Nephron (organoid): ENCODE measurements around the gene MED27.
"Not testable (repeated sequence)": the region's sequence is repeated elsewhere in the genome, so short reads cannot be mapped to it uniquely, and the experiment has no call there.

Experiments used
- H3K27ac Mint-ChIP-seq, 3 experiments: 2 replicates each; pipeline ENCODE4 v1.8.0; 2020; ENCODE audit warnings: mixed read lengths in 3 of 3, mild to moderate bottlenecking in 2 of 3, moderate library complexity in 1 of 3
- H3K27me3 Mint-ChIP-seq: 2 replicates; pipeline ENCODE4 v1.8.0; 2021; ENCODE audit warnings: low read depth, mild to moderate bottlenecking, moderate library complexity, mixed read lengths
- H3K36me3 Mint-ChIP-seq: 2 replicates; pipeline ENCODE4 v1.8.0; 2020; ENCODE audit warnings: low read depth, mixed read lengths
- H3K4me1 Mint-ChIP-seq: 2 replicates; pipeline ENCODE4 v1.8.0; 2020; ENCODE audit warnings: mixed read lengths
- H3K4me3 Mint-ChIP-seq, 3 experiments: 2 replicates each; pipeline ENCODE4 v1.8.0; 2020; ENCODE audit warnings: mild to moderate bottlenecking in 3 of 3, mixed read lengths in 3 of 3, moderate library complexity in 2 of 3
- H3K9me3 Mint-ChIP-seq: 2 replicates; pipeline ENCODE4 v1.8.0; 2020; ENCODE audit warnings: mixed read lengths
- CTCF ChIP-seq, 3 experiments: fragments of 200-600 bp; sonication (generic); IDR thresholded peaks; one replicate each; pipeline ENCODE4 v1.5.0; 2021; ENCODE audit warnings: antibody characterized with exemption in 3 of 3; ENCODE audit not compliant: unreplicated experiment in 3 of 3

The MED27 gene

DNA sequence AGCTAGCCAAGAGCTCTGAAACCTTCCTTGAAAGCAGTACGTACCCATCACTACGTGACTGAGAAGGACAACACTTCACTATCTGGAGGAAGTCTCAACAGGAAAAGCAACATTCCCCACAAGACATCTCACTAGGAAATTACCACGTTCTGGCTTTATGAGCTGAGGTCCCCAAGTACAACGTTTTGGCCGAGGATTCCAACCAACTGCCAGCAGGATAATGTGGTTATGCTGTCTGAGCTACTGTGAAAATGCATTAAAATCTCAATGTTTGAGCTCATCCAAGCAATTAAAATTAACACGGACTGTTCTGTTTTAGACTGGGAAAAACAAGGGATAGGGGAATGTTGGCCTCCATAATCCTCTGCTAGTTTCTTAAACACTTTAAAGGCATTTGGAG, 16.4 kb downstream of the MED27 start:
- Mint-ChIP-seq H3K9me3 (no peaks in the 10 kb centered on the region), H3K4me1 (peaks cover 19% of the 10 kb centered on the region), H3K4me3 (no peak overlapping the region), H3K27ac (no peak overlapping the region), H3K27me3 (no peaks in the 10 kb centered on the region), H3K36me3 (peaks cover 33% of the 10 kb centered on the region)
- TF ChIP-seq CTCF (IDR thresholded peaks at IDR 0.05; ENCODE audit: unreplicated experiment in 3 of 3): no peak

DNA sequence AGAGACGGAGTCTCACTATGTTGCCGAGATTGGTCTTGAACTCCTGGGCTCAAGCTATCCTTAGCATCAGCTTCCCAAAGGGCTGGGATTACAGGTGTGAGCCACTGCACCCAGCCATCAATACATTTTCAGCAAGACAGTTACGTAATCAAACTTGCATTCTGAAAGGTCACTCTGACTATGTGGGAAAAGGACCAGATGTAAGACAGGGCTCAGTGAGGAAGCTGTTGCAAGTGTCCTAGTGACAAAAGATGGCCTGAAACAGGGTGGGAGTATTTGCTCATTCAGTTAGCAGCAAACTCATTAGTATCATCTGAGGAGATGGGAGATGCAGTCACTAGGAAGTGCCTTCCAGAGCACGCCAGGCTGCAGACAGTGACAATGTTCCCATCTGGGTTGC, 16.9 kb downstream of the MED27 start:
- H3K27me3 Mint-ChIP-seq: no peaks in the 10 kb centered on the region
- peaks cover 34% of the 10 kb centered on the region for H3K36me3 Mint-ChIP-seq
- no peak for TF ChIP-seq CTCF (IDR thresholded peaks at IDR 0.05; ENCODE audit: unreplicated experiment in 3 of 3)
- H3K4me3 Mint-ChIP-seq: no peak overlapping the region
- H3K4me1 Mint-ChIP-seq: peaks cover 16% of the 10 kb centered on the region
- H3K9me3 Mint-ChIP-seq: no peaks in the 10 kb centered on the region
- no peak overlapping the region for H3K27ac Mint-ChIP-seq

- H3K4me3 Mint-ChIP-seq: no peak overlapping the region
- no peak for TF ChIP-seq CTCF (IDR thresholded peaks at IDR 0.05; ENCODE audit: unreplicated experiment in 3 of 3)
- peaks cover 12% of the 10 kb centered on the region for H3K4me1 Mint-ChIP-seq
- H3K36me3 Mint-ChIP-seq: peaks cover 30% of the 10 kb centered on the region
- H3K9me3 Mint-ChIP-seq: no peaks in the 10 kb centered on the region
- no peaks in the 10 kb centered on the region for H3K27me3 Mint-ChIP-seq
- H3K27ac Mint-ChIP-seq: no peak overlapping the region
Measured at GRCh38 chr9:132061526-132061925, 18.1 kb downstream of the MED27 start.

DNA sequence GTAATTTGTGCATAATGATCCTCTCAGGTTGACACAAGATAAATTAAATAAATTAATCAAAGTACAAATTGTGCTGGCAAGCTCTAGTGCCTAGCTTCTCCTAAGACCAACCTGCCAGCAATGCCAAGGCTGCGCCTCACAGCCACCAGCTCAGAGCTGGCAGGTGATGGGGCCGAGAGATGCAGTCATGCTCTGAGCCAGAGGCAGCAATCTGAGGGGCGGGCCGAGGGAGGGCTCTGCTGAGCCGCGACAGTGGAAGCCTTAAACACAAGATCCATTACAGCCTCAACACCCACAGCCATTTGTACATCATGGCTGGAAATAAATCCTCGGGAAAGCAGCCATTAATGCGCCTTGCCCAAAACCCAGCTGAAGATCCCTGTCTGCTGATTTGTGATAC, 20.3 kb downstream of the MED27 start:
- no peak overlapping the region for H3K27ac Mint-ChIP-seq
- no peak overlapping the region for H3K4me3 Mint-ChIP-seq
- no peaks in the 10 kb centered on the region for H3K9me3 Mint-ChIP-seq
- peaks cover 26% of the 10 kb centered on the region for H3K36me3 Mint-ChIP-seq
- peaks cover 14% of the 10 kb centered on the region for H3K4me1 Mint-ChIP-seq
- no peaks in the 10 kb centered on the region for H3K27me3 Mint-ChIP-seq
- TF ChIP-seq CTCF (IDR thresholded peaks at IDR 0.05; ENCODE audit: unreplicated experiment in 3 of 3): no peak

DNA sequence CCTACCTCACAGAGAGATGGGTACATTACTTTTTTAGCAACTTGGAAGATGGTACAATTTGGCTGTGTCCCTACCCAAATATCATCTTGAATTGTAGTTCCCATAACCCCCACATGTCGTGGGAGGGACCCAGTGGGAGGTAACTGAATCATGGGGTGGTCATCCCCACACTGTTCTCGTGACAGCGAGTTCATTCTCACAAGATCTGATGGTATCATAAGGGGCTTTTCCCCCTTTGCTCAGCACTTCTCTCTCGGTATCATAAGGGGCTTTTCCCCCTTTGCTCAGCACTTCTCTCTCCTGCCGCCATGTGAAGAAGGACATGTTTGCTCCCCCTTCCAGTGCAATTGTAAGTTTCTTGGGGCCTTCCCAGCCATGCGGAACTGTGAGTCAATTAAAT, 21.4 kb downstream of the MED27 start:
- not testable (repeated sequence) for H3K9me3 Mint-ChIP-seq, H3K4me3 Mint-ChIP-seq

GRCh38 chr9:132056717-132057560, 22.7 kb downstream of the MED27 start:
- no peak overlapping the region for H3K4me3 Mint-ChIP-seq
- H3K4me1 Mint-ChIP-seq: peaks cover 21% of the 10 kb centered on the region
- no peak for TF ChIP-seq CTCF (IDR thresholded peaks at IDR 0.05; ENCODE audit: unreplicated experiment in 3 of 3)
- H3K27ac Mint-ChIP-seq: no peak overlapping the region
- H3K9me3 Mint-ChIP-seq: no peaks in the 10 kb centered on the region
- H3K27me3 Mint-ChIP-seq: no peaks in the 10 kb centered on the region
- peaks cover 19% of the 10 kb centered on the region for H3K36me3 Mint-ChIP-seq

More for the DNA sequence above, 21.4 kb downstream of the MED27 start:
- H3K27me3 Mint-ChIP-seq, H3K27ac Mint-ChIP-seq: not testable (repeated sequence)
- Mint-ChIP-seq H3K36me3 (peaks cover 19% of the 10 kb centered on the region), H3K4me1 (peaks cover 17% of the 10 kb centered on the region)
